HEK293 (cell line): Measurements from ENCODE around the gene JPH2.

Source experiments
- CTCF ChIA-PET: fragments of 350-600 bp; formaldehyde crosslinking; extraction: SDS; loops from one replicate; lab custom pipeline; 2021; ENCODE audit warnings: antibody characterized with exemption; lab: Yijun Ruan, JAX
- POLR2A ChIA-PET: fragments of 300-600 bp; formaldehyde crosslinking; extraction: SDS; loops from one replicate; lab custom pipeline; 2020; ENCODE audit warnings: antibody characterized with exemption, inconsistent platforms; lab: Yijun Ruan, JAX
- H3K27ac ChIP-seq: fragments of 200-500 bp; sonication (Bioruptor generic); 2 replicates; pipeline ENCODE4 v1.5.1; 2014; ENCODE audit warnings: low read depth, low read length, control low read depth, inconsistent platforms; ENCODE audit errors: extremely low read depth
- H3K36me3 ChIP-seq, 2 experiments: fragments of 200-500 bp in 1 of 2; sonication (Bioruptor generic) in 1 of 2; 1 replicate in 1 of 2; 2 replicates in 1 of 2; pipeline ENCODE4 v1.5.1; 2014 to 2017; ENCODE audit warnings: inconsistent platforms in 2 of 2, low read length in 2 of 2; ENCODE audit not compliant: control insufficient read depth in 2 of 2, insufficient read depth in 1 of 2
- H3K4me1 ChIP-seq: fragments of 200-500 bp; sonication (Bioruptor generic); 2 replicates; pipeline ENCODE4 v1.5.1; 2014; ENCODE audit warnings: mild to moderate bottlenecking, low read length, inconsistent platforms; ENCODE audit not compliant: control insufficient read depth, insufficient read depth
- H3K4me3 ChIP-seq: 2 replicates; pipeline ENCODE4 v1.5.1; 2011; ENCODE audit warnings: low read depth, mild to moderate bottlenecking, control low read depth, low read length, moderate library complexity
- H3K9me3 ChIP-seq: fragments of 200-500 bp; sonication (Bioruptor generic); 2 replicates; pipeline ENCODE4 v1.5.1; 2014; ENCODE audit warnings: low read depth, low read length, inconsistent platforms; ENCODE audit not compliant: control insufficient read depth, insufficient read depth
- ATF2 ChIP-seq: fragments of 450-650 bp; formaldehyde crosslinking; IDR thresholded peaks from 2 replicates; pipeline ENCODE4 v1.5.1; 2016; ENCODE audit warnings: missing biosample characterization, missing genetic modification characterization, low read depth
- FEZF1 ChIP-seq: fragments of 450-650 bp; formaldehyde crosslinking; IDR thresholded peaks from 2 replicates; pipeline ENCODE4 v1.5.1; 2016; ENCODE audit warnings: missing biosample characterization, missing genetic modification characterization
- GFI1B ChIP-seq: fragments of 450-650 bp; formaldehyde crosslinking; IDR thresholded peaks from 2 replicates; pipeline ENCODE4 v1.5.1; 2016; ENCODE audit warnings: missing biosample characterization, missing genetic modification characterization
- KLF17 ChIP-seq: fragments of 450-650 bp; formaldehyde crosslinking; IDR thresholded peaks from 2 replicates; pipeline ENCODE4 v1.5.1; 2016; ENCODE audit warnings: missing biosample characterization, missing genetic modification characterization
- PRDM1 ChIP-seq: fragments of 450-650 bp; formaldehyde crosslinking; IDR thresholded peaks from 2 replicates; pipeline ENCODE4; 2016; ENCODE audit warnings: missing biosample characterization, missing genetic modification characterization
- PRDM2 ChIP-seq: fragments of 450-650 bp; formaldehyde crosslinking; IDR thresholded peaks from 2 replicates; pipeline ENCODE4 v1.5.1; 2016; ENCODE audit warnings: missing biosample characterization, missing genetic modification characterization, borderline replicate concordance
- SP7 ChIP-seq: fragments of 450-650 bp; formaldehyde crosslinking; IDR thresholded peaks from 2 replicates; pipeline ENCODE4 v1.5.1; 2016; ENCODE audit warnings: missing biosample characterization, missing genetic modification characterization
- ZBTB11 ChIP-seq: fragments of 450-650 bp; formaldehyde crosslinking; conservative IDR thresholded peaks from 2 replicates; pipeline ENCODE4 v1.5.1; 2016; ENCODE audit warnings: low read depth, missing biosample characterization, missing genetic modification characterization
- ZBTB17 ChIP-seq: fragments of 450-650 bp; formaldehyde crosslinking; IDR thresholded peaks from 2 replicates; pipeline ENCODE4 v1.5.1; 2016; ENCODE audit warnings: missing biosample characterization, missing genetic modification characterization
- ZBTB21 ChIP-seq: fragments of 450-650 bp; formaldehyde crosslinking; IDR thresholded peaks from 2 replicates; pipeline ENCODE4 v1.5.1; 2017; ENCODE audit warnings: missing biosample characterization, missing genetic modification characterization
- ZFP41 ChIP-seq: fragments of 450-650 bp; formaldehyde crosslinking; IDR thresholded peaks from 2 replicates; pipeline ENCODE4 v1.5.1; 2016; ENCODE audit warnings: missing biosample characterization, missing genetic modification characterization, borderline replicate concordance
- ZNF391 ChIP-seq: fragments of 450-650 bp; formaldehyde crosslinking; IDR thresholded peaks from 2 replicates; pipeline ENCODE4 v1.5.1; 2016; ENCODE audit warnings: low read depth, missing biosample characterization, missing genetic modification characterization, borderline replicate concordance
- ZNF501 ChIP-seq: fragments of 450-650 bp; formaldehyde crosslinking; IDR thresholded peaks from 2 replicates; pipeline ENCODE4 v1.5.1; 2016; ENCODE audit warnings: missing biosample characterization, missing genetic modification characterization
- ZNF529 ChIP-seq: fragments of 450-650 bp; formaldehyde crosslinking; IDR thresholded peaks from 2 replicates; pipeline ENCODE4 v1.5.1; 2017; ENCODE audit warnings: missing genetic modification characterization, missing biosample characterization; ENCODE audit not compliant: insufficient replicate concordance
- ZNF544 ChIP-seq: fragments of 450-650 bp; formaldehyde crosslinking; IDR thresholded peaks from 2 replicates; pipeline ENCODE4 v1.5.0; 2017; ENCODE audit warnings: missing biosample characterization, missing genetic modification characterization
- ZNF580 ChIP-seq: fragments of 450-650 bp; formaldehyde crosslinking; IDR thresholded peaks from 2 replicates; pipeline ENCODE4 v1.5.1; 2016; ENCODE audit warnings: missing biosample characterization, missing genetic modification characterization
- ZNF600 ChIP-seq: fragments of 450-650 bp; formaldehyde crosslinking; IDR thresholded peaks from 2 replicates; pipeline ENCODE4 v1.5.1; 2016; ENCODE audit warnings: missing biosample characterization, missing genetic modification characterization
- ZNF639 ChIP-seq: fragments of 450-650 bp; formaldehyde crosslinking; IDR thresholded peaks from 2 replicates; pipeline ENCODE4 v1.5.1; 2016; ENCODE audit warnings: missing biosample characterization, missing genetic modification characterization
- ZNF654 ChIP-seq: fragments of 450-650 bp; formaldehyde crosslinking; IDR thresholded peaks from 2 replicates; pipeline ENCODE4 v1.5.1; 2016; ENCODE audit warnings: low read depth, missing biosample characterization, missing genetic modification characterization
- ZNF664 ChIP-seq: fragments of 450-650 bp; formaldehyde crosslinking; IDR thresholded peaks from 2 replicates; pipeline ENCODE4 v1.5.1; 2016; ENCODE audit warnings: missing biosample characterization, missing genetic modification characterization
- ZNF692 ChIP-seq: fragments of 450-650 bp; formaldehyde crosslinking; IDR thresholded peaks from 2 replicates; pipeline ENCODE4 v1.5.1; 2016; ENCODE audit warnings: missing biosample characterization, missing genetic modification characterization
- ZNF791 ChIP-seq: fragments of 450-650 bp; formaldehyde crosslinking; IDR thresholded peaks from 2 replicates; pipeline ENCODE4 v1.5.1; 2016; ENCODE audit warnings: missing biosample characterization, missing genetic modification characterization

JPH2 gene

GRCh38 chr20:44080646-44081267 lies 106.2 kb downstream of the JPH2 start:
- ChIA-PET CTCF (interaction anchor here (0.5 to 7.2 kb wide), 35 partner anchors 9 to 1290 kb away, joined by 3 to 105 read pairs (median 4); no protein-coding TSS in a partner anchor), POLR2A (interaction anchor here (0.5 kb wide), 1 partner anchor 635 kb away, joined by 3 read pairs; no protein-coding TSS in a partner anchor)
- Histone ChIP-seq H3K36me3 (no peaks in the 10 kb centered on the region), H3K9me3 (no peaks in the 10 kb centered on the region), H3K27ac (no peak overlapping the region), H3K4me1 (no peaks in the 10 kb centered on the region), H3K4me3 (no peak overlapping the region)
- no peak for TF ChIP-seq ZBTB11 (tag by site-specific recombination)
- TF ChIP-seq PRDM1, result peak; percentile 80
- TF ChIP-seq ZNF580 (tag by site-specific recombination), result no peak
- no peak for TF ChIP-seq ZNF791
- TF ChIP-seq SP7, result peak; percentile 42; the same call in 1 of the 2 replicates
- TF ChIP-seq ATF2 (tag by site-specific recombination), result peak; percentile 78
- no peak for TF ChIP-seq ZNF544 (tag by site-specific recombination)
- TF ChIP-seq ZNF692 (tag by site-specific recombination), result 0 out of 2 replicates have a peak, but pooled peaks have one; percentile 21
- TF ChIP-seq ZNF664 (tag by site-specific recombination), result peak; percentile 97
- peak; percentile 93 for TF ChIP-seq ZNF654 (tag by site-specific recombination)
- TF ChIP-seq ZNF529, result no peak
- no peak for TF ChIP-seq ZNF639
- TF ChIP-seq KLF17, result 0 out of 2 replicates have a peak, but pooled peaks have one; percentile 28
- peak; percentile 78 for TF ChIP-seq ZBTB17 (tag by site-specific recombination)
- no peak for TF ChIP-seq ZNF501
- peak; percentile 57; the same call in 1 of the 2 replicates for TF ChIP-seq ZNF600 (tag by site-specific recombination)
- TF ChIP-seq GFI1B (tag by site-specific recombination), result no peak
- no peak for TF ChIP-seq FEZF1
- no peak for TF ChIP-seq ZNF391 (tag by site-specific recombination)
- TF ChIP-seq ZFP41, result 0 out of 2 replicates have a peak, but pooled peaks have one; percentile 30
- TF ChIP-seq ZBTB21 (tag by site-specific recombination), result 0 out of 2 replicates have a peak, but pooled peaks have one; percentile 18
- no peak for TF ChIP-seq PRDM2
